T-cell (primary cell): Measurements from ENCODE around the gene WDR44. TPM values are rescaled to one million over a fixed set of nuclear protein-coding genes. Genes with fewer than 3 reads are reported as not detected.

Experiments used
- ATAC-seq, 4 experiments: fragments of 200-7000 bp in 3 of 4; fragments of 150-1000 bp in 1 of 4; cut with Tn5 transposase; replicated peaks in 1 of 4; 1 replicate in 3 of 4; 2 replicates in 1 of 4; pipeline ENCODE4 v1.10.0; 2021; ENCODE audit warnings: moderate library complexity in 3 of 4, mild to moderate bottlenecking in 2 of 4, moderate number of reproducible peaks in 1 of 4
- CTCF ChIA-PET, 2 donors: fragments of 300-600 bp; sonication (Branson Sonifier 250); formaldehyde crosslinking; loops; one replicate each; lab custom pipeline; 2022; ENCODE audit warnings: antibody characterized with exemption in 2 of 2; lab: Charles Lee
- POLR2A ChIA-PET, 2 donors: fragments of 300-600 bp; sonication (Branson Sonifier 250); formaldehyde crosslinking; loops; one replicate each; lab custom pipeline; 2022; ENCODE audit warnings: antibody characterized with exemption in 2 of 2; lab: Charles Lee
- DNase-seq, 35 experiments: peaks; one replicate each; pipeline versions ENCODE4 v3.0.0 to v3.0.0-alpha.2; 2013 to 2023
- H3K27ac ChIP-seq: one replicate; pipeline ENCODE4 v1.5.1; 2013; ENCODE audit warnings: low read length
- H3K27me3 ChIP-seq, 2 experiments: replicated peaks in 1 of 2; 1 replicate in 1 of 2; 2 replicates in 1 of 2; pipeline versions ENCODE4 v1.6.1 to v1.7.0; 2013; ENCODE audit warnings: low read length in 1 of 2, mixed read lengths in 1 of 2; ENCODE audit not compliant: control insufficient read depth in 2 of 2, insufficient read depth in 2 of 2; ENCODE audit errors: extremely low read depth in 1 of 2
- H3K36me3 ChIP-seq, 2 donors: 1 replicate in 1 of 2; 2 replicates in 1 of 2; pipeline versions ENCODE4 v1.6.1 to v1.7.0; 2013; ENCODE audit warnings: low read length in 1 of 2; ENCODE audit not compliant: control insufficient read depth in 2 of 2, insufficient read depth in 1 of 2; ENCODE audit errors: extremely low read depth in 1 of 2
- H3K4me1 ChIP-seq, 2 experiments: 1 replicate in 1 of 2; 2 replicates in 1 of 2; pipeline versions ENCODE4 v1.6.1 to v1.7.0; 2013; ENCODE audit warnings: low read length in 2 of 2, mixed read lengths in 1 of 2; ENCODE audit not compliant: insufficient read depth in 2 of 2, control insufficient read depth in 1 of 2; ENCODE audit errors: extremely low read depth in 1 of 2
- H3K4me3 ChIP-seq, 2 donors: 1 replicate in 1 of 2; 2 replicates in 1 of 2; pipeline versions ENCODE4 v1.5.1 to v1.7.0; 2013; ENCODE audit warnings: mild to moderate bottlenecking in 2 of 2, low read length in 1 of 2, moderate library complexity in 1 of 2; ENCODE audit not compliant: control insufficient read depth in 1 of 2; ENCODE audit errors: extremely low read depth in 1 of 2
- H3K9me3 ChIP-seq: 2 replicates; pipeline ENCODE4 v1.7.0; 2013
- H3K27ac Mint-ChIP-seq, 2 donors: one replicate each; pipeline ENCODE4 v1.8.0; 2020 to 2021; ENCODE audit warnings: mild to moderate bottlenecking in 2 of 2, mixed read lengths in 2 of 2
- H3K27me3 Mint-ChIP-seq, 2 donors: one replicate each; pipeline ENCODE4 v1.8.0; 2021 to 2022; ENCODE audit warnings: mixed read lengths in 2 of 2
- H3K36me3 Mint-ChIP-seq: one replicate; pipeline ENCODE4 v1.8.0; 2021; ENCODE audit warnings: mixed read lengths
- H3K4me1 Mint-ChIP-seq, 3 donors: one replicate each; pipeline ENCODE4 v1.8.0; 2020 to 2022; ENCODE audit warnings: mixed read lengths in 3 of 3, mild to moderate bottlenecking in 1 of 3
- H3K4me3 Mint-ChIP-seq, 3 donors: one replicate each; pipeline ENCODE4 v1.8.0; 2020 to 2022; ENCODE audit warnings: mild to moderate bottlenecking in 3 of 3, mixed read lengths in 3 of 3, moderate library complexity in 3 of 3
- H3K9me3 Mint-ChIP-seq, 3 donors: one replicate each; pipeline ENCODE4 v1.8.0; 2020 to 2022; ENCODE audit warnings: mixed read lengths in 3 of 3
- WGBS: methylation state at CpG from one replicate; pipeline ENCODE4 v1.1.5; 2013; ENCODE audit warnings: missing lambda C conversion rate; ENCODE audit not compliant: insufficient coverage; 5-methylcytosine and 5-hydroxymethylcytosine counted together
- total RNA-seq, 35 experiments: library from RNA in 6 of 35; stranded (reverse) in 6 of 35; fragments of 120-200 nt in 1 of 35; gene quantifications; one replicate each; pipeline versions ENCODE4 v1.2.1 to v1.2.4 and lab custom pipeline; 2013 to 2026

WDR44 gene
- total RNA-seq, 5 donors from 2014 or later (not counting 1 experiment from before 2014, with no cell fraction given): 13.6 to 21.4 (median 19.0) TPM

- Mint-ChIP-seq H3K4me3 (no peak overlapping the region), H3K27me3 (no peaks in the 10 kb centered on the region), H3K27ac (peak overlapping the region in 1 of 2 donors; percentile 3), H3K9me3 (no peaks in the 10 kb centered on the region), H3K36me3 (peaks cover 9% of the 10 kb centered on the region), H3K4me1 (peaks cover 1 to 10% (median 5%) of the 10 kb centered on the region in 3 donors)
- no peak overlapping the region for H3K4me3 ChIP-seq
- no peaks in the 10 kb centered on the region for H3K4me1 ChIP-seq
- WGBS: no CpG with 5 or more reads among the region's 2 CpGs
- H3K27ac ChIP-seq: no peak overlapping the region
- no peaks in the 10 kb centered on the region for H3K36me3 ChIP-seq
- ChIA-PET CTCF (interaction anchor here (0.6 to 0.9 kb wide), 3 partner anchors 8 to 32 kb away, joined by 3 read pairs; no protein-coding TSS in a partner anchor), POLR2A (interaction anchor here in 1 of 2 donors (0.7 kb wide), 1 partner anchor 96 kb away, joined by 3 read pairs; no protein-coding TSS in a partner anchor)
- no peaks in the 10 kb centered on the region for H3K9me3 ChIP-seq
- ATAC-seq (no peak), DNase-seq (no peak)
- H3K27me3 ChIP-seq: no peaks in the 10 kb centered on the region
Observed at GRCh38 chrX:118370921-118371624, 25.2 kb downstream of the WDR44 start.

- WGBS: no CpG with 5 or more reads among the region's 2 CpGs
- CTCF ChIA-PET: interaction anchor here in 1 of 2 donors (0.6 kb wide), 1 partner anchor 92 kb away, joined by 3 read pairs; no protein-coding TSS in a partner anchor
Observed at GRCh38 chrX:118373538-118373937, 27.6 kb downstream of the WDR44 start.

DNA sequence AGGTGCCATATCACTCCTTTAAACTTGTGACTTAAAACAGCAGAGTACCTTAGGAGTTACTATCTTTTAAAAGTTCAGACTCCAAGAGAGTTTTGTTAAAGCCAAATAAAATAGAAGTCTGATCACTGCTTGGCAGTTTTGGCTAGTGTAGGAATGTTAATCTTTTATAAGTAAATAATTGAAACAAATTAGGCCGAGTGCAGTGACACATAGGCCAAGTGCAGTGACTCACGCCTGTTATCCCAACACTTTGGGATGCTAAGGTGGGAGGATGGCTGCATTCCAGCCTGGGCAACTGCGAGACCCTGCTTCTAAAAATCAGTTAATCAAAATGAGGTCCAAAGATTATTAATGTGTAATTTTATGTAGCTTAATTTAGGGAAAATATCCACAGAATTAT lies 37.2 kb downstream of the WDR44 start:
- H3K4me1 Mint-ChIP-seq: no peaks in the 10 kb centered on the region

More at GRCh38 chrX:118373538-118373937, 27.6 kb downstream of the WDR44 start:
- H3K27ac ChIP-seq: no peak overlapping the region
- H3K4me3 ChIP-seq: no peak overlapping the region
- POLR2A ChIA-PET: no interaction called here
- H3K4me3 Mint-ChIP-seq: no peak overlapping the region
- H3K4me1 ChIP-seq: no peaks in the 10 kb centered on the region
- ATAC-seq (no peak), DNase-seq (no peak)
- no peaks in the 10 kb centered on the region for H3K36me3 Mint-ChIP-seq
- H3K27me3 ChIP-seq: no peaks in the 10 kb centered on the region
- no peaks in the 10 kb centered on the region for H3K9me3 Mint-ChIP-seq
- H3K36me3 ChIP-seq: no peaks in the 10 kb centered on the region
- H3K27me3 Mint-ChIP-seq: no peaks in the 10 kb centered on the region
- no peak overlapping the region for H3K27ac Mint-ChIP-seq
- peaks cover 1 to 8% (median 5%) of the 10 kb centered on the region in 3 donors for H3K4me1 Mint-ChIP-seq
- H3K9me3 ChIP-seq: no peaks in the 10 kb centered on the region

GRCh38 chrX:118392716-118393115 lies 46.8 kb downstream of the WDR44 start:
- Mint-ChIP-seq H3K27ac (no peak overlapping the region), H3K27me3 (no peaks in the 10 kb centered on the region), H3K36me3 (peaks cover 33% of the 10 kb centered on the region), H3K9me3 (no peaks in the 10 kb centered on the region), H3K4me3 (no peak overlapping the region), H3K4me1 (no peaks in the 10 kb centered on the region)
- no peak overlapping the region for H3K27ac ChIP-seq
- POLR2A ChIA-PET: no interaction called here
- peaks cover 0 to 16% of the 10 kb centered on the region in 2 donors for H3K36me3 ChIP-seq
- CTCF ChIA-PET: interaction anchor here in 1 of 2 donors (0.6 kb wide), 1 partner anchor 147 kb away, joined by 3 read pairs; no protein-coding TSS in a partner anchor
- no peak for DNase-seq
- no peak overlapping the region for H3K4me3 ChIP-seq
- no peak for ATAC-seq
- no peaks in the 10 kb centered on the region for H3K27me3 ChIP-seq
- H3K4me1 ChIP-seq: no peaks in the 10 kb centered on the region
- H3K9me3 ChIP-seq: no peaks in the 10 kb centered on the region
- WGBS: no CpG with 5 or more reads among the region's 4 CpGs

More for the DNA sequence above, 37.2 kb downstream of the WDR44 start:
- Histone ChIP-seq H3K36me3 (peaks cover 0 to 6% of the 10 kb centered on the region in 2 donors), H3K4me3 (no peak overlapping the region), H3K27ac (no peak overlapping the region), H3K27me3 (no peaks in the 10 kb centered on the region), H3K9me3 (no peaks in the 10 kb centered on the region), H3K4me1 (no peaks in the 10 kb centered on the region)
- CTCF ChIA-PET: no interaction called here
- no peak for ATAC-seq
- DNase-seq: no peak
- Mint-ChIP-seq H3K27ac (no peak overlapping the region), H3K9me3 (no peaks in the 10 kb centered on the region), H3K27me3 (no peaks in the 10 kb centered on the region), H3K4me3 (no peak overlapping the region), H3K36me3 (peaks cover 8% of the 10 kb centered on the region)
- POLR2A ChIA-PET: no interaction called here
- no CpG with 5 or more reads among the region's 3 CpGs for WGBS

DNA sequence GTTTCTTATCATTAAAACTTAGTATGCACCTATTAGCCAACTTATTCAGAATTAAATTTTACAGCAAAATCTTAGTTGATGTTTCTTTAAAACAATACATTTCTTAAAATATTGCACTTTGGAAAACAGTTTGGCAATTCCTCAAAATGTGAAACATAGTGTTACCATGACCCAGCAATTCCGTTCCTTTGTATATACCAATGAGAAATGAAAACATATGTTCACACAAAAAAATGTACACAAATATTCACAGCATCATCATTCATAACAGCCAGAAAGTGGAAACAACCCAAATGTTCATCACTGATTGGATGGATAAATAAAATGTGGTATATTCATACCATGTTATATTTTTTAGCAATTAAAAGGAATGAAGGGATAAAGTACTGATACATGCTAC lies 50.2 kb downstream of the WDR44 start:
- no peaks in the 10 kb centered on the region for H3K9me3 Mint-ChIP-seq
- WGBS: no CpG with 5 or more reads among the region's 1 CpG
- Histone ChIP-seq H3K27ac (no peak overlapping the region), H3K4me3 (no peak overlapping the region), H3K9me3 (no peaks in the 10 kb centered on the region), H3K27me3 (no peaks in the 10 kb centered on the region), H3K36me3 (peaks cover 0 to 25% of the 10 kb centered on the region in 2 donors), H3K4me1 (no peaks in the 10 kb centered on the region)
- H3K27me3 Mint-ChIP-seq: no peaks in the 10 kb centered on the region
- DNase-seq (no peak), ATAC-seq (no peak)
- ChIA-PET CTCF (no interaction called here), POLR2A (no interaction called here)
- no peak overlapping the region for H3K27ac Mint-ChIP-seq
- H3K36me3 Mint-ChIP-seq: peaks cover 43% of the 10 kb centered on the region
- no peaks in the 10 kb centered on the region for H3K4me1 Mint-ChIP-seq
- no peak overlapping the region for H3K4me3 Mint-ChIP-seq

DNA sequence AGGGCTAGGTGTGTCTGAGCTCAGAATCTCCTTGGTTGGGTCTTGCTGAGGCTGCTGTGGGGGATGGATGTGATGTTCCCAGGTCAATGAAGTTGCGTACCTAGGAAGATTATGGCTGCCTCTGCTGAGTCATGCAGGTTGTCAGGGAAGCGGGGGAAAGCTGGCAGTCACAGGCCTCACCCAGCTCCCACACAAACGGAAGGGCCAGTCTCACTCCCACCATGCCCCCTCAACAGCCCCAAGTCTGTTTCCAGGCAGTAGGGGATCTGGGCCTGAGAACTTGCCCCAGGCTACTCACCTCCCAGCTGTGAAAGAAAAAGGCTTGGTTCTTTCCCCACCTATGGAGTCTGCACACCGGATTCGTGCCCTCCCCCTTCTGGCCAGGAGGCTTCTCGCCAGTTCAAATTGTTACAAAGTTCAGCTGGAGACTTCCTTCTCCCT lies 72.9 kb downstream of the WDR44 start:
- H3K9me3 ChIP-seq: no peaks in the 10 kb centered on the region
- Mint-ChIP-seq H3K36me3 (peaks cover 45% of the 10 kb centered on the region), H3K4me3 (no peak overlapping the region), H3K9me3 (no peaks in the 10 kb centered on the region), H3K4me1 (peaks cover 4 to 25% (median 5%) of the 10 kb centered on the region in 3 donors), H3K27me3 (no peaks in the 10 kb centered on the region), H3K27ac (no peak overlapping the region)
- ATAC-seq (no peak), DNase-seq (no peak)
- no peaks in the 10 kb centered on the region for H3K27me3 ChIP-seq
- ChIA-PET CTCF (no interaction called here), POLR2A (no interaction called here)
- H3K4me1 ChIP-seq: no peaks in the 10 kb centered on the region
- peaks cover 0 to 7% of the 10 kb centered on the region in 2 donors for H3K36me3 ChIP-seq
- no peak overlapping the region for H3K27ac ChIP-seq
- H3K4me3 ChIP-seq: no peak overlapping the region
- WGBS: no CpG with 5 or more reads among the region's 6 CpGs
